Islet precursor cell (in vitro differentiated cells): ENCODE results near the gene GOLT1A.

Experiments used
- DNase-seq: peaks from one replicate; pipeline ENCODE4 v3.0.0-alpha.2; 2018

GOLT1A gene, protein sequence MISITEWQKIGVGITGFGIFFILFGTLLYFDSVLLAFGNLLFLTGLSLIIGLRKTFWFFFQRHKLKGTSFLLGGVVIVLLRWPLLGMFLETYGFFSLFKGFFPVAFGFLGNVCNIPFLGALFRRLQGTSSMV

GRCh38 chr1:204213668-204214662 is at the start of gene GOLT1A:
TSS of gene GOLT1A (minus strand) at chr1:204213988. CDS start at chr1:204213906, 82 bp downstream.
- DNase-seq: peak; percentile 85

- no peak for DNase-seq
Measured at GRCh38 chr1:204263254-204263910, 49.6 kb upstream of the GOLT1A start.

DNA sequence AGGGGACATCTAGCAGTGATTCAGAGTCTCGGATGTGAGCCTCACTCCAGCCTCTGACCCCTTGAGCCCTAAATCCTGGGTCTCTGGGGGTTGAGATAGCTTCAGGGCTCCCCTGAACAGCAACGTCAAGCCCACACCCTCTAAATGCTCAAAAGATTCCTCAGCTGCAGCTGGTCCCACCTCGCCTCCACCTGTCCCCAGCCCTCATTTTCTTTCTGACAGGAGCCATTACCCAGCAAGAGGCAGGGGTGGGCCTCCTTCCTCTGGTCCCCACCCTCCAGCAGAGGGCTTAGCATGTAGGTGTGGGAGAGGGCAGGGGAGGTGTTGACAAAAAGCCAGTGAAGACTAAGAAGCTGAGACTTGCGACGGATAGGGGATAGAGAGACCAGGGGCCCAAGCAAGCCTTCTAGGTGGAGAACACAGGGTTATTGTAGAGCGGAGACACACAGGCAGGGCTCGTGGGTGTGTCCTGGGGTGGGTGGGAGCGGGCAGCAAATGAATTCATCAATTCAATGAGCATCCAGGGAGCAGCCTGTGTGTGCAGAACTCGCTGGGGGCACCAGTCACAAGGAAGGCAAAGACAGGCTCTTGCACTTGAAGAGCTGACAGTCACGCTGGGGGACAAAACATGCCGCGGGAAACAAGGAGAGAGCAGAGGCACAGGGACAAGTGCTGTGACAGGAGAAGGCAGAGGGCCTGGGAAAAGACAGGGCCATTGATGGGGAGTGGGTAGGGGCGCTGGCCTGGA is 48.9 kb upstream of the GOLT1A start:
- no peak for DNase-seq

DNA sequence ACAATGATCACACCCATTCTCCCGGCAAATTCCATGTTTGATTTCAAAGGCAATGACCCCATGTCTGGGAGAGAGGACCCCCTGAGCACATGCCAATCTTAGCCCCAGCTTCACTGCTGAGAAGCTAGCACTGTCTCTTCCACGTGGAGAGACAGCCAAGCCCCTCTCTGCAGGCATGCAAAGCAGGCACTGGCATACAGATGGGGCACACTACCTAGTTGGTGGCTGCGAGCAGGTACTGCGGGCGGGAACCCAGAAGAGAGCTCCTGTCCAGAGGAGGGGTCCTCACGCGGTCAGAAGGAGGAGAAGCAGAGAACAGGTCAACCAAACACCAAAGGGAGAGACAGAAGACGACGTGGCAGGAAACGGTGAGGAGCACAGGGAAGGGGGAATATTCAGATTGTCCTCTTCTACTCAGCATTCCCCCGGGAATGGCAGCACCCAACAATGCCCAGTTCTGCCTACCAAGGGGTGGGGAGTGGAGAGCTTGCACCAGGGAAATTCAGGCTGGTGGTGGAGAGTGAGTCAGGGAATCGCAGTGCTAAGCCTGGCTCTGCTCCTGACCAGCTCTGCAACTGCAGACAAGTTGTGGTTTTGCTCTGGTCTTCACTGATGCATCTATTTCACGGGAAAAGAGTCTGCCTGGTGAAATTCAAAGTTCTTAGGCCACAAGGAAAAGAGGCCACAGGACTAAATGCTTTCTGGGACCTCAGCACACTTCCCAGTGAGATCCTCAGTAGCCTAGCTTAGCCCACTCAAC is 48.1 kb upstream of the GOLT1A start:
- no peak for DNase-seq

GRCh38 chr1:204261266-204261665 is 47.5 kb upstream of the GOLT1A start:
- no peak for DNase-seq

DNA sequence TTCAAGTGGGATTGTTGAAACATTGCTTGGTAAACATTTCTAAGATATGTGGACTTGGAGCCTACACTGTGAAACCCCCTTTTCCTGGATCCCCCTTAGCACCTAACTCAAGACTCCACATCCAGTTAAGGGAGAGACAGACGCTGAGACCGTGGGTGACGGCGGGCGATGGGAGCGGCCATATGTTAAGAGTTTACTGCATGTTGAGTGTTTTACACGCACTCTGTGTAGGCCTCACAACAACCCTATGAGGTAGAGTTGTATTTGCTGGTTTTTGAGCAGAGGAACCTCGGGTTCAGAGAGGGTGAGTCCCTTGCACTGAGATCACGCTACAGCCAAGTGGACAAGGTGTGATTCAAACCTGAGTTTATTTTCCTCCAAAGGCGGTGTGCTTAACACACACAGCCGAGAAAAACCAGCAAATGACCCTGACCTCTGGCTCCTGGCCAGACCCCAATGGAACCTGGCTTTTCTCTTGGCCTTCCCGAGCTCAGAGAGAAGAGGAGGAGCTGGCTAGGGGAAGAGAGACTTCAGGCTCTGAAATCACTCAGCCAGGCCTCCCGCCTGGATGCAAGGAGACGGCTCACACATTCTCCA is 46.9 kb upstream of the GOLT1A start:
- no peak for DNase-seq

- no peak for DNase-seq
Measured at GRCh38 chr1:204259782-204260181, 46.0 kb upstream of the GOLT1A start.

GRCh38 chr1:204259196-204259595 is 45.4 kb upstream of the GOLT1A start:
- no peak for DNase-seq

DNA sequence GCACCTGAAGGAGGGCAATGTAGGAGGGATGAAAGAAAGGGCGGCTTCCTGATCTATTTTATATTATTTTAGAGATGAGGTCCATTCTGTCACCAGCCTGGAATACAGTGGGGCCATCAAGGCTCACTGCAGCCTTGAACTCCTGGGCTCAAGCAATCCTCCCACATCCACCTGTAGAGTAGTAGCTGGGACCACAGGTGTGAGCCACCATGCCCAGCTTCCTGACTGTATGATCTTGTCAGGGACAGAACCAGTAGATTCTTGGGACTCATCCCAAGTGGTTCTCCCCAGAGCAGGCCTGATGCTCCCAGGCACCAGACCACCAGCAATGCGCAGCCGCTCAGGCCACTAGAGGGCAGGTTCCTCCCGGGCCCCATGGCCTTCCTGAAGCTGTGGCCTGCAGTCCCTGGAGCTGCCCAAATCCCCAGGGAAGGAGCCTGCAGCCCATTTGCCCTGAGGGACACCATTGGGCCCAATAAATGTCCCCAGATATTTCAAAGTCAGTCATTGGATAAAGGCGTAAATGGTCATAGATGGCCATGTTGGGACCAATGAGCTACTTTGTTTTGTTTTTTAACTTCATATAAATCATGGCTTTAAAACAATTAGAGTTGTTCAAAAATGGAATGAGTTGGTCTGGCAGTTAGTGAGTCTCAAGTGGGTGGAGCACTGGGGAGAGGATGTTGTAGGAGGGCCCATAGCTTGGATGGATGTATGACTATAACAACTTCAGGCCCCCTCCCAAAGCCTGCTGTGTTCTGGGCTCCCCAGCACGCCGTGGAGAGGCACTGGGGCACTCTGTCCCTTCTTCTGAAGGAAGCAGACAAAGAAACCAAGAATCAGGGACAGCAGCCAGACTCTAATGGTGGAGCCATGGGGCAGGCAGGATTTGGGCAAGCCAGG is 44.7 kb upstream of the GOLT1A start:
- peak; percentile 87 for DNase-seq

DNA sequence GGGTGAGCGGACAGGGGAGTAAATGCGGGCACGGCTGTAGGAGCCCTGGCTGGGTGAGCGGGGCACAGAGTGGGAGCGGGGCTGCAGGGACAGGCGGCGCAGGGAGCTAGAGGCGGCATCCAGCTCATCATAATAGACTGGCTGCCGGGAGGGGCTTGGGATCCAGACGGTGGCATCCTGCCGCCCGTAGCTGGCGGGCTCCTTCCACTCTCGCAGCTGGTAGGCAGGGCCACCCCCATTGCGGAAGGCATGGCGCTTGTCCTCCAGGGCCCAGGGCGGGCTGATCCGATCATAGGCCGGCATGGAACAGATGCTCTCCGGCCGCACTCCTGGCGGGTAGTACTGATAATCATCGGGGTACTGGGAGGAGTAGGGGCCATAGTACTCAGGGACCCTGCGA is 43.7 kb upstream of the GOLT1A start:
- DNase-seq: no peak

DNA sequence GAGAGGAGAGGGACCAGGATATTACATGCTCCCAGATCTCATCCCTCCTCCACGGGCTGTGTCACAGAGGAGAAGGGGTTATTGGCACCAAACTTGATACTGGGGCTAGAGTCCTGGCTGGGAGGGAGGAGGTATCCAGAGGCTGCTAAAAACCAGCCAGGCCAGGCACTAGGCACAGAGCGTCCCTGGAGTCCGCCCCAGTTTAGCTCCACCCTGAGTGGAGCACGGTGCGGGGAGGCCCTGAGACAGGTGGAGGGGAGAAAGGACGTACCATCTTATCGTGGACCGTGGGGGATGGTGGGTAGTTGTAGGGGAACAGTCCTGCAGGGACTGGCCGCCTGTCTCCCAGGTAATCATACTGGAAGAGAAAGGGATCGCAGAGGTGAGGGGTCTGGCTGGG is 42.7 kb upstream of the GOLT1A start:
- no peak for DNase-seq

GRCh38 chr1:204255966-204256365 is 42.2 kb upstream of the GOLT1A start:
- peak; percentile 68 for DNase-seq

DNA sequence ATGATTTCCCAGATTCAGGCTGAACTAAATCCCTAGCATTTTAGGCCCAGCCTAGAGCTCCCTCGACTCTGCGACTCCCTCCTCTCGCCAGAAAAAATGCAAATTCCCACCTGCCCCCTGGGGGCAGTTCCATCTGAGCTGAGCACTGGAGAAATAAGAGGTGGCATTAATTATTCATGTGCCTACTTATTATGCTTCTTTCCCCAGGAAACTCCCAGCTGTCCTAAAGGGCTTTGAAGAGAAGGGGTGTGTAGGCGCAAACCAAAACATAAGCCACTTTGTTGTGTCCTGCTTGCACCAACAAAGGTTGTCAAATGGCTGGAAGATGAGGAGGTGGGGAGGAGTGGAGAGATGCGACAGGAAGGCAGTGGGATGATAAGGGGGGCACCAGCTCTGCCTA is 41.4 kb upstream of the GOLT1A start:
- DNase-seq: no peak

DNA sequence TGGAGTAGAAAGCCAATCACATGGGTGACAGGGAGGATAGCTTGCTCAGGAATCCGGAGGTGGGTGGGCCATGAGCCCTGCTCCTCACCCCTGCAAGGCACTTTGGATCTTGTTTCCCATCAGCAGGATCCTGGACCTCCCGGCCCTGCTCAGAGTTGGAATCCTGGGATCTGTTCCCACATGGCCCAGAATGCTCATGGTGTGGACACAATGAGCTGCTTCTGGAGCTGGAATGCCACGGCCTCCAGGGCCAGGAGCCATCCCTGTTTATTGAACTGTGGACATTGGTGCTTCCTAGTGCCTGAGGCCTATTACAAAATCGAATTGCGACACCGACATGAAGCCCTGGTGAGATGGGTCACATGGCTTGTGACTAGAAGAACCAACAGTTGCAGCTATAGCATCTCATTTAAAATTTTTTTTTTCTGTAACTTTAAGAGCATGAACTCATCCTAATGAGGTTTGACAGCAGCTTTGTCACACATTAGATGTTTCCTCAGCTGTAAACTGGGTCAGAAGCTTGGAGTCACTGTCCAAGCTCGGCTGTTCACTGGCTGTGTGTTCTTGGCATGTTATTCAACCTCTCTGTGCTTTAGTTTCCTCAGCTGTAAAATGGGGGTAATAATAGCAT is 40.4 kb upstream of the GOLT1A start:
- DNase-seq: peak; percentile 80

DNA sequence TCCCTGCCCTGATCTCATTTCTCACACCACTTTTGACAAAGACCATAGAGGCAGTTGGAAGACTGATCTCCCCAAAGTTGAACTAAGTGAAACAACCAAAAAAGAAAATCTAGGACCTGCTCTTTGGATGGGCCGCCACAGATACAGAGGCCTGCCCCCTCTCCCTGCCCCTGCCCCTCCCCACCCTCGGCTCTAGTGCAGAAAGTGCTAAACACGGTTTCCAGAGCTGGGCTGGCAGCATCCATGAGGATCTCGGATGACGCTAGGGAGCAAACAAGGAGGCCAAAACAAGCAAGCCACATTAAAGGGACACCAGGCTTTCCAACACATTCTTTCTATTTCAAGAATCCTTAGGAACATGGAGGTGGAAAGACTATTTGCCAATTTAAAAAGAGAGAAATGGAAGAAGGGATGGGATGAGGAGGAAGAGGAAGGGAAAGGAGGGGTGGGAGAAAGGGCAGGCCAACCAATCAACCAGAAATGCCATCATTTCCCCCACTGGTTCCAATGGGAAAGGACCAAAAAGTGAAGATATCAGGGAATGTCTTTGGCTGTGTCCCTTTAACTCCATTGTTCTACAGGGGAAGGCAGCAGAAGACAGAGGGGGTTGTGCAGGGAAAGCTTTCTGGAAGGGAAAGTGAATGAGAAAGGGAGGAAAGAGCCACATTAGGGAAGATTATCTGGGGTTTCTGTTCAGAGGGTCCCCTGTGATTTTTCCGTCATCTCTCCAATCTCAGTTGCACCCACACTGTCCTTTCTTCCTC is 38.3 kb upstream of the GOLT1A start:
- no peak for DNase-seq

DNA sequence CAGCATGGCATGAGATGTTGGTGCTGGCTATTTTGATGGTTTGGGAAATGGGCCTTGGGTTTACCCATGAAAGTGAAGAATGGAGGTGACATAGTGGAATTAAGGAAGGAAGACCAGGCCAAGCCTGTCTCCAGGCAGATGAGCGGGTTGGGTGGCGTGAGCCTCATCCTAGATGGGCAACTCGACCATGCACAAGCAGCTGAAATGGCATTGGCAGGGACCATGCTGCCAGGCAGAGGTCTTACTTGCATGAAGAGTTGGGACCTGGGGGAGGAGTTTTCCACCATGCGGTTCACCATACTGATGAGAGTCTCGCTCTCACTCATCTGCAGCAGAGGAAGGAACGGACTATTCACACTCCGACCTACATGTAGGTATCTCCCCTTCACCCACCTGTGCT is 37.5 kb upstream of the GOLT1A start:
- DNase-seq: no peak

GRCh38 chr1:204250428-204251030 is 36.7 kb upstream of the GOLT1A start:
- DNase-seq: no peak

DNA sequence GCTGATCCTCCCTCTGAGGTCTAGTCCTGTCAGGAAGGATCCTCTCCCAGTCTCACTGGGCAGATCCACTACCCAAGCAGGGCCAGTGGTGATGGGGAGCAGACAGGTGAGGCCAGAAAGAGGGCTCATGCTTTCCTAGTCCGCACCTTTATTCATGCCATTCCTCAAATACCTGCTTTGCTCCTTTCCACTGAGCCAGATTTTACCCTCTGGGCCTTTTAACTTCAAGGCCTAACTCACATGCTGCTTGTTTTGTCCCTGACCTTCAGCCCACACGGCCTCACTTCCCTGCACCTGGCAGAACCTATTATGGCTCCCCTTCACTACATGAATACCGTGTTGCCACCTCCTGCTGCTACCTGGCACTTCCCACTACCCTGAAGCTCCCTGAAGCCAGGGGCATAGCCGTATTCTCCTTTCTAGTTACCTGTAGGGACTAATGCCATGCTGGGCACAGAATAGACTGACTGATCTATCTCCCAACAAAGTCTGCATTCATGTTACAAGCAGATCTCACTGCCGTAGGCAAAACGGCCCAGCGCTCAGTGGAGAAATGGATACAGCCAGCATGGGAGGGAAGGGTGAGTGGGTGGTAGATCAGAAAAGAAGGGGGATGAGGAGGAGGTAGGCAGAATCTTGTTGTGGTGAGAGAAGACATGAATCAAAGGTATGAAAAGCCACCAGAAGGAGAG is 36.1 kb upstream of the GOLT1A start:
- DNase-seq: no peak
